ENCODE measurements around the gene SCGB1C1. TPM values are rescaled to one million over a fixed set of nuclear protein-coding genes. Genes with fewer than 3 reads are reported as not detected.

The SCGB1C1 gene
- total and polyA plus RNA-seq, 2 experiments from 2014 or later: not detected

DNA sequence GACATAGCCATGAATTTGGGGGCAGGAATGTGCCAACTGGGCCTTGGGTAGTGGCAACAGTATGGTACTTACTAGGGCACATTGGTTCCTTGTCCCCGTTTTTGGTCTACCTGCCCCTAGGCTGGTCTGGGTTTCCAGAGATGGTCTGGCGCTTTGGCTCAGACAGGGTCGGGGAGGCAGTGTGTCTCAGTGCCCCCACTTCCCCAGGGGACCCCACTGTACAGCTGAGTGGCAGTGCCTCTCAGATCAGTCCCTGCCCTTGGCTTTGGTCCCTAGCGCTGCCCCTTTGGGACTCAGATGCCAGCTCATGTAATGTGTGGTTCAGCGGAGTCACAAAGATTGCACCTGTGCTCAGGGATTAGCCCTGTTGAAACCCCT, 17.9 kb downstream of the SCGB1C1 start:
- Mint-ChIP-seq H3K27me3 (ENCODE audit: insufficient read depth, low read depth, poor library complexity) (peaks cover 14% of the 10 kb centered on the region), H3K36me3 (ENCODE audit: low read depth) (peaks cover 63% of the 10 kb centered on the region), H3K9me3 (no peaks in the 10 kb centered on the region; the same call in 2 of the 3 replicates), H3K4me3 (no peak overlapping the region), H3K27ac (no peak overlapping the region), H3K4me1 (peaks cover 8% of the 10 kb centered on the region; the same call in 2 of the 3 replicates)
- Histone ChIP-seq H3K27me3 (ENCODE audit: insufficient read depth) (no peaks in the 10 kb centered on the region), H3K4me3 (no peak overlapping the region), H3K79me2 (replicated peaks; ENCODE audit: insufficient read depth) (peaks cover 26% of the 10 kb centered on the region), H4K20me1 (replicated peaks; ENCODE audit: insufficient read depth) (peaks cover 4% of the 10 kb centered on the region), H3K4me2 (no peak overlapping the region), H3K27ac (ENCODE audit: low read depth) (no peak overlapping the region), H3F3A (replicated peaks; ENCODE audit: low read depth) (peaks cover 13% of the 10 kb centered on the region), H2AFZ (no peak overlapping the region), H3K36me3 (ENCODE audit: insufficient read depth) (peaks cover 8% of the 10 kb centered on the region), H3K4me1 (ENCODE audit: insufficient read depth) (peaks cover 12% of the 10 kb centered on the region; the same call in 1 of the 2 replicates), H3K9me2 (ENCODE audit: insufficient read depth) (no peaks in the 10 kb centered on the region)
- TF ChIP-seq CTCF (conservative IDR thresholded peaks at IDR 0.05; ENCODE audit: low read depth in 2 of 2) (no peak), ZNF114 (CRISPR knock-in tag; IDR thresholded peaks at IDR 0.05) (no peak), STAT1 (IDR thresholded peaks at IDR 0.05; ENCODE audit: unreplicated experiment) (no peak), CREB1 (CRISPR knock-in tag; IDR thresholded peaks at IDR 0.05; ENCODE audit: low read depth) (no peak)
- no peak for DNase-seq (ENCODE audit: low spot score)
- ATAC-seq: no peak

GRCh38 chr11:211295-211694, 18.4 kb downstream of the SCGB1C1 start:
- DNase-seq (ENCODE audit: low spot score): no peak
- Histone ChIP-seq H3K9me2 (ENCODE audit: insufficient read depth) (no peaks in the 10 kb centered on the region), H3F3A (replicated peaks; ENCODE audit: low read depth) (peaks cover 15% of the 10 kb centered on the region), H3K27me3 (ENCODE audit: insufficient read depth) (no peaks in the 10 kb centered on the region), H3K27ac (ENCODE audit: low read depth) (no peak overlapping the region), H2AFZ (no peak overlapping the region), H4K20me1 (replicated peaks; ENCODE audit: insufficient read depth) (no peaks in the 10 kb centered on the region; the same call in none of the 2 replicates), H3K4me3 (no peak overlapping the region), H3K4me2 (no peak overlapping the region), H3K4me1 (ENCODE audit: insufficient read depth) (peaks cover 10% of the 10 kb centered on the region; the same call in 1 of the 2 replicates), H3K36me3 (ENCODE audit: insufficient read depth) (peaks cover 8% of the 10 kb centered on the region), H3K79me2 (replicated peaks; ENCODE audit: insufficient read depth) (peaks cover 21% of the 10 kb centered on the region)
- H3K36me3 Mint-ChIP-seq (ENCODE audit: low read depth): peaks cover 65% of the 10 kb centered on the region
- no peaks in the 10 kb centered on the region; the same call in 2 of the 3 replicates for H3K9me3 Mint-ChIP-seq
- no peak overlapping the region for H3K27ac Mint-ChIP-seq
- H3K27me3 Mint-ChIP-seq (ENCODE audit: insufficient read depth, low read depth, poor library complexity): peaks cover 14% of the 10 kb centered on the region
- no peak overlapping the region for H3K4me3 Mint-ChIP-seq
- peaks cover 4% of the 10 kb centered on the region; the same call in 2 of the 3 replicates for H3K4me1 Mint-ChIP-seq
- no peak for ATAC-seq
- TF ChIP-seq JUNB (IDR thresholded peaks at IDR 0.05; ENCODE audit: unreplicated experiment) (no peak), STAT1 (IDR thresholded peaks at IDR 0.05; ENCODE audit: unreplicated experiment) (no peak), EZH2 (IDR thresholded peaks at IDR 0.05; ENCODE audit: low read depth, unreplicated experiment) (no peak), CREB1 (CRISPR knock-in tag; IDR thresholded peaks at IDR 0.05; ENCODE audit: low read depth) (no peak), CTCF (conservative IDR thresholded peaks at IDR 0.05; ENCODE audit: low read depth in 2 of 2) (no peak), EZH2phosphoT487 (IDR thresholded peaks at IDR 0.05; ENCODE audit: unreplicated experiment) (no peak)
- TF ChIP-seq, protein P1, sequence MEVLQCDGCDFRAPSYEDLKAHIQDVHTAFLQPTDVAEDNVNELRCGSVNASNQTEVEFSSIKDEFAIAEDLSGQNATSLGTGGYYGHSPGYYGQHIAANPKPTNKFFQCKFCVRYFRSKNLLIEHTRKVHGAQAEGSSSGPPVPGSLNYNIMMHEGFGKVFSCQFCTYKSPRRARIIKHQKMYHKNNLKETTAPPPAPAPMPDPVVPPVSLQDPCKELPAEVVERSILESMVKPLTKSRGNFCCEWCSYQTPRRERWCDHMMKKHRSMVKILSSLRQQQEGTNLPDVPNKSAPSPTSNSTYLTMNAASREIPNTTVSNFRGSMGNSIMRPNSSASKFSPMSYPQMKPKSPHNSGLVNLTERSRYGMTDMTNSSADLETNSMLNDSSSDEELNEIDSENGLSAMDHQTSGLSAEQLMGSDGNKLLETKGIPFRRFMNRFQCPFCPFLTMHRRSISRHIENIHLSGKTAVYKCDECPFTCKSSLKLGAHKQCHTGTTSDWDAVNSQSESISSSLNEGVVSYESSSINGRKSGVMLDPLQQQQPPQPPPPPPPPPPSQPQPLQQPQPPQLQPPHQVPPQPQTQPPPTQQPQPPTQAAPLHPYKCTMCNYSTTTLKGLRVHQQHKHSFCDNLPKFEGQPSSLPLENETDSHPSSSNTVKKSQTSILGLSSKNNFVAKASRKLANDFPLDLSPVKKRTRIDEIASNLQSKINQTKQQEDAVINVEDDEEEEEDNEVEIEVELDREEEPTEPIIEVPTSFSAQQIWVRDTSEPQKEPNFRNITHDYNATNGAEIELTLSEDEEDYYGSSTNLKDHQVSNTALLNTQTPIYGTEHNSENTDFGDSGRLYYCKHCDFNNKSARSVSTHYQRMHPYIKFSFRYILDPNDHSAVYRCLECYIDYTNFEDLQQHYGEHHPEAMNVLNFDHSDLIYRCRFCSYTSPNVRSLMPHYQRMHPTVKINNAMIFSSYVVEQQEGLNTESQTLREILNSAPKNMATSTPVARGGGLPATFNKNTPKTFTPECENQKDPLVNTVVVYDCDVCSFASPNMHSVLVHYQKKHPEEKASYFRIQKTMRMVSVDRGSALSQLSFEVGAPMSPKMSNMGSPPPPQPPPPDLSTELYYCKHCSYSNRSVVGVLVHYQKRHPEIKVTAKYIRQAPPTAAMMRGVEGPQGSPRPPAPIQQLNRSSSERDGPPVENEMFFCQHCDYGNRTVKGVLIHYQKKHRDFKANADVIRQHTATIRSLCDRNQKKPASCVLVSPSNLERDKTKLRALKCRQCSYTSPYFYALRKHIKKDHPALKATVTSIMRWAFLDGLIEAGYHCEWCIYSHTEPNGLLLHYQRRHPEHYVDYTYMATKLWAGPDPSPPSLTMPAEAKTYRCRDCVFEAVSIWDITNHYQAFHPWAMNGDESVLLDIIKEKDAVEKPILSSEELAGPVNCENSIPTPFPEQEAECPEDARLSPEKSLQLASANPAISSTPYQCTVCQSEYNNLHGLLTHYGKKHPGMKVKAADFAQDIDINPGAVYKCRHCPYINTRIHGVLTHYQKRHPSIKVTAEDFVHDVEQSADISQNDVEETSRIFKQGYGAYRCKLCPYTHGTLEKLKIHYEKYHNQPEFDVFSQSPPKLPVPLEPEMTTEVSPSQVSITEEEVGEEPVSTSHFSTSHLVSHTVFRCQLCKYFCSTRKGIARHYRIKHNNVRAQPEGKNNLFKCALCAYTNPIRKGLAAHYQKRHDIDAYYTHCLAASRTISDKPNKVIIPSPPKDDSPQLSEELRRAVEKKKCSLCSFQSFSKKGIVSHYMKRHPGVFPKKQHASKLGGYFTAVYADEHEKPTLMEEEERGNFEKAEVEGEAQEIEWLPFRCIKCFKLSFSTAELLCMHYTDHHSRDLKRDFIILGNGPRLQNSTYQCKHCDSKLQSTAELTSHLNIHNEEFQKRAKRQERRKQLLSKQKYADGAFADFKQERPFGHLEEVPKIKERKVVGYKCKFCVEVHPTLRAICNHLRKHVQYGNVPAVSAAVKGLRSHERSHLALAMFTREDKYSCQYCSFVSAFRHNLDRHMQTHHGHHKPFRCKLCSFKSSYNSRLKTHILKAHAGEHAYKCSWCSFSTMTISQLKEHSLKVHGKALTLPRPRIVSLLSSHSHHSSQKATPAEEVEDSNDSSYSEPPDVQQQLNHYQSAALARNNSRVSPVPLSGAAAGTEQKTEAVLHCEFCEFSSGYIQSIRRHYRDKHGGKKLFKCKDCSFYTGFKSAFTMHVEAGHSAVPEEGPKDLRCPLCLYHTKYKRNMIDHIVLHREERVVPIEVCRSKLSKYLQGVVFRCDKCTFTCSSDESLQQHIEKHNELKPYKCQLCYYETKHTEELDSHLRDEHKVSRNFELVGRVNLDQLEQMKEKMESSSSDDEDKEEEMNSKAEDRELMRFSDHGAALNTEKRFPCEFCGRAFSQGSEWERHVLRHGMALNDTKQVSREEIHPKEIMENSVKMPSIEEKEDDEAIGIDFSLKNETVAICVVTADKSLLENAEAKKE (CRISPR knock-in tag; IDR thresholded peaks at IDR 0.05): no peak
